Activated T-cell treated with anti-CD3 and anti-CD28 coated beads, Interleukin-2, amount 50 U/mL, for 1 hour (primary cell): ENCODE data around the gene PRKCA.
"Not testable (repeated sequence)": the region's sequence is repeated elsewhere in the genome, so short reads cannot be mapped to it uniquely, and the experiment has no call there.

Experiments used
- DNase-seq: peaks from one replicate; pipeline ENCODE4 v3.0.0-alpha.2; 2020

The PRKCA gene

GRCh38 chr17:66583112-66583748 is 280.8 kb downstream of the PRKCA start:
- DNase-seq, result no peak

GRCh38 chr17:66584927-66585326 is 282.5 kb downstream of the PRKCA start:
- DNase-seq, result no peak

GRCh38 chr17:66585472-66585871 is 283.1 kb downstream of the PRKCA start:
- no peak for DNase-seq

DNA sequence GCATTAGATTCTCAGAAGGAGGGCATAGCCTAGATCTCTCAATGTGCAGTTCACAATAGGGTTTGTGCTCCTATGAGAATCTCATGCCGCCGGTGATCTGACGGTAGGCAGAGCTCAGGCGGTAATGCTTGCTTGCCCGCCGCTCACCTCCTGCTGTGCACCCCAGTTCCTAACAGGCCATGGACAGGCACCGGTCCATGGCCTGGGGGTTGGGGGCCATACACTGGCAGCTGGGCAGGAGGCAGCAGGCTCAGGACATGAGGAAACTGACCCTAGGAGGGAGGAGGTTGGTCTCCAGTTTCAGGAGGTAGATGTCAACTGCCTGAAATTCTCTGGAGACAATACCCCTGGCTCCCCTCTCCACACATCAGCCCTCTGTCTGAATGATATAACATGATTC is 287.5 kb downstream of the PRKCA start:
- no peak for DNase-seq

DNA sequence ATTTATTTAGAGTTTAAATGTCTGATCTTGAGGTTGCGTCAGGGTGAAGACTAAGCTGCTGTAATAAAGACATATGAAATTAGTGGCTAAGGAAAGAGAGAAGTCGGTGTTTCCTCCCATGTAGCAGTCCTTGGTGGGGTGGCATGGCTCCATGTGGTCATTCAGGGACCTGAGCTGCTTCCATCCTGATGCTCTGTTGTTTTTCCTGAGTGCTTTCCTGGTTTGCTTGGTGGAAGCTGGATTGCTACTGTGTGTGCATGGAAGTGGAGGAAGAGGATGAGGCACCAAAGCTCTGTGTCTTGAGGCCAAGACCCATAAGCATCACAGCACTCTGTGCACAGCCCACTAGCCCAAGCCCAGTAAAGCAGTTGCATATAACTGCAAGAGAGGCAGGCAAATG is 290.7 kb downstream of the PRKCA start:
- no peak for DNase-seq

DNA sequence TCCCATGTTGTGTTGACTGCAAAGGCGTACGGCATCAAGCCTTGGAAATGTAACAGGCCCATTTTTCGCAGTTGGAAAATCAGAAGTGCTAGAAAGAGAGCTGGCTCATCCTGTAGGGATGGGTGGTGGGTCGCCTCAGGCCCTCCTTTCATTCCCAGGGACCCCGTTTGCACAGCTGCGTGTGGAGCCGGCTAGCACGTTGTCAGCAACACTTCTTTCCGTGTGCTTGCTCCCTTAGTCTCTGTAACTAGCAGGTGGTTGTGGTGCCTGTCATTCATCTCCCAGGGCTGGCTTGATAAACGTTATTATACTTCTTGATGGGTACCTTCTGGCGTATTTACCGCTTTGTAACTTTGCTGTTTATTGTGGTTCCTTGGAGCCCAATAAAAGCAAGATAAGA is 293.5 kb downstream of the PRKCA start:
- no peak for DNase-seq

DNA sequence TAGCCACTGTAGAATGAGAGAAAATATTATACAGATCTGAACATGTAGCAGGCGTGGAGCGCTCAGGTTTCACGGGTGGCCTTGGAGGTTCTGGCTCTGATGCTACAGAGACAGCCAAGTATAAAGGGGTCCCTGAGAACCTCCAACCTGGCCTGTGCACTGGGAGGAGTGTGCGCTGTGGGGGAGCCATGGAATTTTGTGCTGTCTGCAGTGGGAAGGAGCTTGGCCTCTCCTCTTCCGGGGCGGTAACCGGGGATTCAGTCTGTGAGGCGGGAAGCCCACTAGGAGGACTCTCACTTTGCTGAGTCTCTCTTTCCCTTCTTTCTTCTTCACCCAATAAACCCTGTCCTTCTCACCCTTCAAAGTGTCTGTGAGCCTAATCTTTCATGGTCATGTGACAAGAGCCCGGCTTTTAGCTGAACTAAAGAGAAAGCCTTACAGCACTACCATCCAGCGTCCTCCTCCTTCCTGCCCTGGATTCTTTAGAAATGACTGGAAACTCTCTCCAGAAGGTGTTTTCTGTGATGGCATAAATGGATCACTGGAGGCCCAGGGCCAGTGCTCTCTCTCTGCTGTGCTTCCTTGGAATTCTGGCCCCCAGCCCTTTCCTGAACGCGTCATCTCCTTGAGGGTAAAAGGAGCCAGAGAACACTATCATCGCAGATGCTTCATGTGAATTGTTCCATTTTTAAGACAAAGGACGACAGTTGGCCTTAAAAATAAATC is 300.4 kb downstream of the PRKCA start:
- no peak for DNase-seq

DNA sequence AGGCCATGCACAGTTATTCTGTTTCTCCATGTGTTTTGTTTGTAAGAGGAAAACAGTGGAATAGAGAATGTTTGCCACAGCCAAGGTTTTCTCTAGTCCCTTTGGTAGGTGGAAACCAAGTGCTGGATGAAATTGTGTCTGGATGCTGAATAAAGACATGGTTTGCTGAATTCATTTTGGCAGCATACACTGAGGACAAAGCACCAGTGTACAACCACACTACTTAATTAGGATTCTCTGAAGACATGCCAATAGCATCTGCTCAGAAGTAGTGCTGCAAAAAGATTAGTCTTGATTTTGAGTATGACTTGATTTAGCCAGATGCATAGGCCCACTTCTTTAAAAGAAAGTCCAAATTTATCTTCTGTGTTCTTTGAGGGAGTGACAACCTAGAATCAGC is 302.0 kb downstream of the PRKCA start:
- no peak for DNase-seq

- no peak for DNase-seq
Measured at GRCh38 chr17:66605541-66605940, 303.1 kb downstream of the PRKCA start.

GRCh38 chr17:66610361-66611133 is 308.1 kb downstream of the PRKCA start:
- no peak for DNase-seq

DNA sequence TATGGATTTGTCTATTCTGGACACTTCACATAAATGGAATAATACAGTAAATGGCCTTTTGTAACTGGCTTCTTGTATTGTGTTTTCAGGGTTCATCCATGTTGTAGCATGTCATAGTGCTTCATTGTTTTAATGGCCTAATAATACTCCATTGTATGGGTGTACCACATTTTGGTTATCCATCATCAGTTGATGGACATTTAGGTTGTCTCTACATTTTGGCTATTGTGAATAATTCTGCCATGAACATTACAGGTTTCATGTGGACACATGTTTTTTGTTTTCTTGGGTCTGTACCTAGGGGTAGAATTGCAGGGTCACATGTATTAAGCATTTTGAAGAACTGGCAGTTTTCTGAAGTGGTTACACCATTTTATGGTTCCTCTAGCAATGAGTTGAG is 309.0 kb downstream of the PRKCA start:
- no peak for DNase-seq

DNA sequence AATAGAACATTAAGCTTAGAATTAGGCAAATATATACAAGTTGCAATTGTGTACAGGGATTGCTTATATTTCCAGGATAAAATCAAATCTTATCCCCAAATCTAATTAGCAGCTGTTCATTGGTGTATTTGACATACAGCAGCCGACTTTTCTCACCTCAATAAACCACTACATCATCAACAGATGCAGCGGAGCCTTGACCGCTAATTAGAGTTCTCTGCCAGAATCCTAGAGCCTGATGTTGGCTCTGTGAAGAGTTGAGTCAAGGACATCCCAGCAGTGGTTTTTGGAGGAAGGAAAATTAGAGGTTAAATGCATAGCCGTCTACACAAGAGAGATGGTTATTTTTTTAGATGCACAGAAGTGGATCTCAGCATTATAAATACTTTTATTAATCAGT is 310.6 kb downstream of the PRKCA start:
- DNase-seq, result no peak

DNA sequence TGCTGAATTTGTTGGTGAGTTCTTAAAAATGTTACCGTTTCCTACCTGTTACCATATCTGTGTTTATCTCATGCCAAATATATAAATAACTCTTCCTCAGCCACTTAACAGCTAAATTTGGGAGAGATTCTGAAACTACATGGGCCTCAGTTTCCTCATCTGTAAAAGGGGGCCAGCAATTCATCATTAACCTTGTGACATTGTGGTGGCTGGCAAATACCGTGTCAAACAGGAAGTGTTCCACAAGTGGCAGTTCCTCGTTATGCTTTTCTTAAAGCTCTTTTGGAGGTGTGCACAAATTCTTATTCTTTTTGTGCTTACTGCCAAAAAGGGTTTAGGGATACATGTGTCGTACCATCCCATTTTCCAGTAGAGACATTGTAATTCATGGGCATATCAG is 312.1 kb downstream of the PRKCA start:
- no peak for DNase-seq

- no peak for DNase-seq
Measured at GRCh38 chr17:66619206-66619605, 316.8 kb downstream of the PRKCA start.

- no peak for DNase-seq
Measured at GRCh38 chr17:66620528-66620927, 318.1 kb downstream of the PRKCA start.

DNA sequence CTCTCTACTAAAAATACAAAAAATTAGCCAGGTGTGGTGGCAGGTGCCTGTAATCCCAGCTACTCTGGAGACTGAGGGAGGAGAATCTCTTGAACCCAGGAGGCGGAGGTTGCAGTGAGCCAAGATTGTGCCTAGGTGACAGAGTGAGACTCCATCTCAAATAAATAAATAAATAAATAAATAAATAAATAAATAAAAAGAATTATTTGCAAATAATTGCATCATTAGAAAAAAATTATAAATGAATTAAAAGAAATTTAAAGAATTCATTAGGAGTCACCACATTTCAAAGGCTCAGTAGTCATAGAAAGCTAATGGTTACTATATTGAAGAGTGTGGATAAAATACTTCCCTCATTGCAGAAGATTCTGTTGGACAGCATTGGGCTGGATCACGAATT is 322.2 kb downstream of the PRKCA start:
- DNase-seq, result not testable (repeated sequence)

GRCh38 chr17:66625311-66625767 is 322.9 kb downstream of the PRKCA start:
- DNase-seq, result no peak

GRCh38 chr17:66627985-66628384 is 325.6 kb downstream of the PRKCA start:
- no peak for DNase-seq

DNA sequence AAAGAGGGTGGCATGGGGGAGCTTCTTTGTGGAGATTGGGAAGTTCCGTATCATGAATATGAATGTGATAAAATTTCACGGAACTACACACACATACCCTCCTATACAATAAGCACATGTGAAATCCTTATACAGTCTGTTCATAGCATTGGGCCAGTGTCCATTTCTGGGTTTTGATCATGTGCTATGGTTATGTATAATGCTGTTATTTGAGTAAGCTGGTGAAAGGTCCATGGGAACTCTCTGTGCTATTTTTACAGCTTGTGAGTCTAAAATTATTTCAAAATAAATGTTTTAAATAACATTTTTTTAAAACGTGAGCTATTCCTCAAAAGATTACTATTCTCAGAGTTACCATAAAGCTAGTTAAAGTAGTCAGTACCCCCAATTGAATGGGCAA is 327.3 kb downstream of the PRKCA start:
- no peak for DNase-seq

GRCh38 chr17:66630379-66630778 is 328.0 kb downstream of the PRKCA start:
- no peak for DNase-seq

DNA sequence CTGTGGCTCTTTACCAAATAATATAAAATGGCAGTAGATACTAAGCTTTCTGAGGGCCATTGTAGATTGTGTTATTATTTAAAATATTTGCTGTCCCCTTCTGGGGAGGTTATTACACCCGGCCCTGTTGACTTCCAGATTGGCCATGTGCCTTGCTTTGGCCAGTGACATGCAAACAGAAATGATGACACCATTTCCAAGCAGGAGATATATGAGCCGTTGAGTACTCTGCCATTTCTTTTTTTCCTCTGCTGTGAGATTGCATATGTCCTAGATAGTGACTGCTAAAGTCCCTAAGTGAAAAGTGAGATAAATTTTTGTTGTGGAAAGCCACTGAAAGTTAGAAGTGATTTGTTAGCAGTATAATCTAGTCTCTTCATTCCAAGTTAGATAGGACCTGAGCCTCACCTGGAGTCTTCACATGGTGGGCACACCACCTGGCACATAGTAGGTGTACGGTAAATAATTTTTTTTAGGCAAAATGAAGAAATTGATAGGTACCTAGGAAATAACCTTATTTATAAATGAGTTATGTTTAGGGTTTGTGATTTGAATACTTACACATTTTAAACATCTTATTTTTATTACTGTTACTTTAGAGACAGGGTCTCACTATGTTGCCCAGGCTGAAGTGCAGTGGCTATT is 328.5 kb downstream of the PRKCA start:
- no peak for DNase-seq

DNA sequence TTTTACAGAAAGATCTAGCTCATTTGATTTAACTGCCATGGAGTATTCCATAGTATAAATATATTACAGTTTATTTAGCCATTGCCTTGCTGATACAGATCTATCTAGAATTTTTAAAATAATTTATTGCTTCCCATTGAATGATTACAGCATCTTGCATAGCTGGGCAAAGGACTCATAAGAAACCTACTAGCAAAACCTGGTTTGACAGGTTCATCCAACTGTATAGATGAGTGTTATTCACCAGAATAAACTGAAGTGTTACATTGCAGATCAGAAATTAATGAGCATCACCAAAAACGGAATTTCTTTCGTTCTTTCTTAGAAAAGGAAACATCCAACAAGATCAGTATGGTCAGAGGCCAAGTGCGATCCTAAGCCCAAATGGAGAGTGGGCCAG is 330.3 kb downstream of the PRKCA start:
- DNase-seq, result no peak

DNA sequence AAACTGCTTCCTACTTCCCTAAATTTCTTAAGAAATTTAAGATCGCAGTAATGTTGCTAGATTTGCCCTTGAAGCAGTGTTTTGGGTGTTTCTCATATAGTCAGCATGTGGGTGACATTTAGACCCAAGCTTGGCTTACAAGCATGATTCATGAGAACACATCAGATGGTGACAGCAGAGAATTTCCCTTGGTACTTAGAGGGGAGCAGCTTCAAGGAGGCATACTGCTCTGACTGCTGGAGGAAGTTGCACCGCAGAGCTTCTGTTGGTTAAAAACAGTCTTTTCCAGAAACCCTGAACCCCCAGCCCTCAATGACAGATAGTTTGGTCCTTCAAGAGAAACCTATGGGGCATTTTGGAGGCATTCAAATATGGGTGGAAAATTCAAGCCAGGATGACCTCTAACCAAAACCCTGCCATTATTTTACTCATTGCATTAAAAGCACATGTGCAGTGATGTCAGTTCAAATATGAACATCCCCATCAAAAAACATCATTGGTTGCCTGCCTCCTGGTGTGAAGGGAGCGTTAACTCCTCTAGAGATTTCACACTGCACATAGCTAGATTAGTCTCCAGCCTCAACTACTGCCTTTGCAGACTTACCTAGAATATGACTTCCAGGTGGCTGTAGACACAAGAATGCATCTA is 331.0 kb downstream of the PRKCA start:
- DNase-seq, result no peak
